RWPE1 (cell line): Measurements from ENCODE around the gene FGB.
A peak's percentile ranks its signal among the peaks of the same experiment; 100 is the strongest.

Experiments
- CTCF ChIA-PET: fragments of 350-600 bp; sonication (Branson Sonifier 250); formaldehyde crosslinking; extraction: SDS; loops from one replicate; lab custom pipeline; 2021; lab: Yijun Ruan, JAX
- POLR2A ChIA-PET: fragments of 400-600 bp; formaldehyde crosslinking; extraction: SDS; loops from one replicate; lab custom pipeline; 2020; ENCODE audit warnings: antibody characterized with exemption; ENCODE audit not compliant: low non-redundant PET; lab: Yijun Ruan, JAX
- DNase-seq: peaks from one replicate; pipeline ENCODE4 v3.0.0; 2012; ENCODE audit warnings: low spot score
- H3K27ac ChIP-seq: fragments of 450-650 bp; 2 replicates; pipeline ENCODE4 v1.5.1; 2017
- CTCF ChIP-seq: fragments of 450-650 bp; conservative IDR thresholded peaks from 2 replicates; pipeline ENCODE4 v1.5.1; 2017; ENCODE audit warnings: low read depth, mild to moderate bottlenecking

The FGB gene

GRCh38 chr4:154597798-154598774, 35.3 kb downstream of the FGB start:
- no peak for TF ChIP-seq CTCF
- ChIA-PET CTCF (interaction anchor here (0.6 kb wide), 1 partner anchor 20 kb away, joined by 3 read pairs; no protein-coding TSS in a partner anchor), POLR2A (no interaction called here)
- DNase-seq, result no peak
- no peak overlapping the region for H3K27ac ChIP-seq

- H3K27ac ChIP-seq, result no peak overlapping the region
- peak; percentile 81 for DNase-seq
- CTCF ChIA-PET, result interaction anchor here (1.1 to 1.5 kb wide), 2 partner anchors 16 to 38 kb away, joined by 3 to 4 read pairs; no protein-coding TSS in a partner anchor
- POLR2A ChIA-PET, result no interaction called here
- TF ChIP-seq CTCF, result no peak
Measured at GRCh38 chr4:154602404-154603020, 39.7 kb downstream of the FGB start.

- H3K27ac ChIP-seq, result no peak overlapping the region
- CTCF ChIA-PET, result interaction anchor here (0.9 to 1.5 kb wide), 3 partner anchors 15 to 44 kb away, joined by 3 to 4 read pairs (median 4); no protein-coding TSS in a partner anchor
- no peak for DNase-seq
- POLR2A ChIA-PET, result no interaction called here
- no peak for TF ChIP-seq CTCF
Measured at GRCh38 chr4:154603033-154603943, 40.5 kb downstream of the FGB start.

DNA sequence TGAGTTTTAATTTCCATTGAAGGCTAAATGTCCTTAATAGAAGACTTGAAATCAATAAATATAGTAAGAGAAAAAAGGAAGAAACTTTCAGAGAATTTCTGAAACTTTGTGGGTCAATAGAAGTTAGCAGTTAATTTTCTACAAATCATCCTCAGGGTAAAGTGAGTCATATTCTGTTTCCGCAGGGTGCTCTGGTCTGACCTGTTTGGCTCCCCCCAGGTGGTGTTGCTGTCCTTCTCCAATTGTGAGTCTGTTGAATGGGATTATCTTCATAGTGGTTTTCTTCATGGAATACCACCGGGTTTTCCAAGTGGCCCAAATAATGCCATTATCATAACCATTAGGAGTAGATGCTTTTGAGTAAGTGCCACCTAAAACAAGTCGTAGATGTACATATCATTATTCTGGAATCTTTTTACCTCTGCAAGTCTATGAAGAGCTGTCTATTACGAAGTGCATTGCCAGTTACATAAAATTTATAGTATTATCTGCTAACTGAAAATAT, 41.9 kb downstream of the FGB start:
- ChIA-PET CTCF (interaction anchor here (1.3 kb wide), 1 partner anchor 46 kb away, joined by 4 read pairs; no protein-coding TSS in a partner anchor), POLR2A (no interaction called here)
- no peak overlapping the region for H3K27ac ChIP-seq
- TF ChIP-seq CTCF, result no peak
- peak; percentile 39 for DNase-seq

DNA sequence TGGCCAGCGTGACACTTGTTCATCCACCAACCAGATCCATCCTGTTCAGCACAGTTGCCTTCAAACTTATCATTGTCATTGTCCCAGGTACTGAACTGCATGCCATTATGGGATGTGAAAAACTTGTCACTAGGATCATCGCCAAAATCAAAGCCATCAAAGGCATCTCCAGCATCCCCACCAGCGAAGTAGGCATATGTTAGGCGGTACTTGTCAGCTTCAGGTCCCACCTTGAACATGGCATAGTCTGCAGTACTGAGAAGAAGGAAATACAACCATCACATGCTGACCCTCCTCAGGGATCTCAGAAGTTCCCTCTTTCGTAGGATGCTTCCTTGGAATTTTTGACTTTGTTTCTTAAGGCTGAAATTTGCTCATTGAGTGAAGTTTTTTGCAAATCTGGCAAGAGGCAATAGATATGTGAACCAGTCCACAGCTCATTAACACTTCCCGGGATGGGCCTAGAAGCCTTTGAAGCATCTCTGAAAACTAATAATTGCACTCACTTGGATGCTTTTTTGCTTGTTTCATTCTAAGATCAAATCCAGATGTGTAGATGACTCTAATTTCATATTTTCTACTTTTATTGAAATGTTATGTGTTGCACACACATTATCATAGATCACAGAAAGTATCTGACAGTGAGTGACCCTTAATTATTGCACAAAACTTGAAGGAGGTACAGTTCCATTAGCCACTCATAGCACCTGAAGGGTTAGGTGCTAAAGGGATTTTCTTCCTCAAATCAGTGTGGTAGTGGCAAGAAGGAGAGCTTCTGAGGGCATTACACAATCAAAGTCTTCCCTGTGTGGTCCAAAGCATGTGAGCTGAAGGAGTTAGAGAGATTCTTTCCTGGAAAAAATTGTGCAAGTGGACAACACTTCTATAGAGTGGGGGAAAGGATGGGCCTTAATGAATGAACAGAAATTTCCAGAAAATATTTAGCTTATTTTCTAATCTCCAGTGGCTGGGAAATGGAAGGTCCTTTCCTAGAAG, 44.2 kb downstream of the FGB start:
- no peak for DNase-seq
- TF ChIP-seq CTCF, result no peak
- ChIA-PET POLR2A (no interaction called here), CTCF (interaction anchor here (0.6 kb wide), 1 partner anchor 717 kb away, joined by 3 read pairs; no protein-coding TSS in a partner anchor)
- H3K27ac ChIP-seq, result no peak overlapping the region
